ENCODE measurements around the gene PCDH11Y. TPM values are rescaled to one million over a fixed set of nuclear protein-coding genes. Genes with fewer than 3 reads are reported as not detected.
"Not testable (repeated sequence)": the region's sequence is repeated elsewhere in the genome, so short reads cannot be mapped to it uniquely, and the experiment has no call there.

Gene PCDH11Y
- total RNA-seq = not detected in 2 replicates

- not testable (repeated sequence) for H3K27me3 ChIP-seq (ENCODE audit: control insufficient read depth, insufficient read depth, low read length); H3K36me3 ChIP-seq (ENCODE audit: control insufficient read depth, insufficient read depth, low read length); DNase-seq (ENCODE audit: low read depth); H3K4me3 ChIP-seq (ENCODE audit: low read depth, low read length)
Measured at GRCh38 chrY:5000057-5000456, at the start of gene PCDH11Y. Gene PCDH11Y, plus strand, starts transcription at chrY:5000296. Its CDS starts 56,804 bp downstream, at chrY:5057100.

GRCh38 chrY:4967894-4968293 lies 32.2 kb upstream of the PCDH11Y start:
- H3K4me3 ChIP-seq (ENCODE audit: low read depth, low read length); H3K27me3 ChIP-seq (ENCODE audit: control insufficient read depth, insufficient read depth, low read length); H3K36me3 ChIP-seq (ENCODE audit: control insufficient read depth, insufficient read depth, low read length); DNase-seq (ENCODE audit: low read depth): not testable (repeated sequence)

GRCh38 chrY:4991743-4992400 lies 8.2 kb upstream of the PCDH11Y start:
- not testable (repeated sequence) for H3K36me3 ChIP-seq (ENCODE audit: control insufficient read depth, insufficient read depth, low read length); DNase-seq (ENCODE audit: low read depth); H3K4me3 ChIP-seq (ENCODE audit: low read depth, low read length); H3K27me3 ChIP-seq (ENCODE audit: control insufficient read depth, insufficient read depth, low read length)

- DNase-seq (ENCODE audit: low read depth); H3K36me3 ChIP-seq (ENCODE audit: control insufficient read depth, insufficient read depth, low read length); H3K27me3 ChIP-seq (ENCODE audit: control insufficient read depth, insufficient read depth, low read length); H3K4me3 ChIP-seq (ENCODE audit: low read depth, low read length): not testable (repeated sequence)
Measured at GRCh38 chrY:4994892-4995291, 5.2 kb upstream of the PCDH11Y start.

GRCh38 chrY:5002476-5003184 lies 2.5 kb downstream of the PCDH11Y start:
- DNase-seq (ENCODE audit: low read depth); H3K36me3 ChIP-seq (ENCODE audit: control insufficient read depth, insufficient read depth, low read length); H3K4me3 ChIP-seq (ENCODE audit: low read depth, low read length); H3K27me3 ChIP-seq (ENCODE audit: control insufficient read depth, insufficient read depth, low read length): not testable (repeated sequence)

- H3K4me3 ChIP-seq (ENCODE audit: low read depth, low read length); H3K36me3 ChIP-seq (ENCODE audit: control insufficient read depth, insufficient read depth, low read length); DNase-seq (ENCODE audit: low read depth); H3K27me3 ChIP-seq (ENCODE audit: control insufficient read depth, insufficient read depth, low read length): not testable (repeated sequence)
Measured at GRCh38 chrY:5038972-5039523, 39.0 kb downstream of the PCDH11Y start.

GRCh38 chrY:5083017-5083416 lies 82.9 kb downstream of the PCDH11Y start:
- H3K36me3 ChIP-seq (ENCODE audit: control insufficient read depth, insufficient read depth, low read length); DNase-seq (ENCODE audit: low read depth); H3K27me3 ChIP-seq (ENCODE audit: control insufficient read depth, insufficient read depth, low read length); H3K4me3 ChIP-seq (ENCODE audit: low read depth, low read length): not testable (repeated sequence)

- DNase-seq (ENCODE audit: low read depth); H3K27me3 ChIP-seq (ENCODE audit: control insufficient read depth, insufficient read depth, low read length); H3K36me3 ChIP-seq (ENCODE audit: control insufficient read depth, insufficient read depth, low read length); H3K4me3 ChIP-seq (ENCODE audit: low read depth, low read length): not testable (repeated sequence)
Measured at GRCh38 chrY:5182998-5183397, 182.9 kb downstream of the PCDH11Y start.

- not testable (repeated sequence) for H3K4me3 ChIP-seq (ENCODE audit: low read depth, low read length); H3K27me3 ChIP-seq (ENCODE audit: control insufficient read depth, insufficient read depth, low read length); H3K36me3 ChIP-seq (ENCODE audit: control insufficient read depth, insufficient read depth, low read length); DNase-seq (ENCODE audit: low read depth)
Measured at GRCh38 chrY:5215116-5215515, 215.0 kb downstream of the PCDH11Y start.

GRCh38 chrY:5324931-5325330 lies 324.8 kb downstream of the PCDH11Y start:
- H3K36me3 ChIP-seq (ENCODE audit: control insufficient read depth, insufficient read depth, low read length); DNase-seq (ENCODE audit: low read depth): not testable (repeated sequence)

GRCh38 chrY:5342220-5342619 lies 342.1 kb downstream of the PCDH11Y start:
- H3K27me3 ChIP-seq (ENCODE audit: control insufficient read depth, insufficient read depth, low read length); DNase-seq (ENCODE audit: low read depth); H3K4me3 ChIP-seq (ENCODE audit: low read depth, low read length); H3K36me3 ChIP-seq (ENCODE audit: control insufficient read depth, insufficient read depth, low read length): not testable (repeated sequence)

More at GRCh38 chrY:5324931-5325330, 324.8 kb downstream of the PCDH11Y start:
- not testable (repeated sequence) for H3K27me3 ChIP-seq (ENCODE audit: control insufficient read depth, insufficient read depth, low read length); H3K4me3 ChIP-seq (ENCODE audit: low read depth, low read length)

- not testable (repeated sequence) for H3K4me3 ChIP-seq (ENCODE audit: low read depth, low read length); H3K36me3 ChIP-seq (ENCODE audit: control insufficient read depth, insufficient read depth, low read length); DNase-seq (ENCODE audit: low read depth); H3K27me3 ChIP-seq (ENCODE audit: control insufficient read depth, insufficient read depth, low read length)
Measured at GRCh38 chrY:5543705-5544104, 543.6 kb downstream of the PCDH11Y start.

GRCh38 chrY:5638589-5638988 lies 638.5 kb downstream of the PCDH11Y start:
- H3K36me3 ChIP-seq (ENCODE audit: control insufficient read depth, insufficient read depth, low read length); DNase-seq (ENCODE audit: low read depth); H3K27me3 ChIP-seq (ENCODE audit: control insufficient read depth, insufficient read depth, low read length); H3K4me3 ChIP-seq (ENCODE audit: low read depth, low read length): not testable (repeated sequence)

GRCh38 chrY:5679265-5679664 lies 679.2 kb downstream of the PCDH11Y start:
- not testable (repeated sequence) for H3K36me3 ChIP-seq (ENCODE audit: control insufficient read depth, insufficient read depth, low read length); H3K27me3 ChIP-seq (ENCODE audit: control insufficient read depth, insufficient read depth, low read length); DNase-seq (ENCODE audit: low read depth); H3K4me3 ChIP-seq (ENCODE audit: low read depth, low read length)

- not testable (repeated sequence) for DNase-seq (ENCODE audit: low read depth); H3K4me3 ChIP-seq (ENCODE audit: low read depth, low read length); H3K36me3 ChIP-seq (ENCODE audit: control insufficient read depth, insufficient read depth, low read length); H3K27me3 ChIP-seq (ENCODE audit: control insufficient read depth, insufficient read depth, low read length)
Measured at GRCh38 chrY:5708727-5709126, 708.6 kb downstream of the PCDH11Y start.

Data from kidney epithelial cell (primary cell).